ENCODE measurements around the gene LCT.
"Not testable (repeated sequence)": the region's sequence is repeated elsewhere in the genome, so short reads cannot be mapped to it uniquely, and the experiment has no call there.

Gene LCT

DNA sequence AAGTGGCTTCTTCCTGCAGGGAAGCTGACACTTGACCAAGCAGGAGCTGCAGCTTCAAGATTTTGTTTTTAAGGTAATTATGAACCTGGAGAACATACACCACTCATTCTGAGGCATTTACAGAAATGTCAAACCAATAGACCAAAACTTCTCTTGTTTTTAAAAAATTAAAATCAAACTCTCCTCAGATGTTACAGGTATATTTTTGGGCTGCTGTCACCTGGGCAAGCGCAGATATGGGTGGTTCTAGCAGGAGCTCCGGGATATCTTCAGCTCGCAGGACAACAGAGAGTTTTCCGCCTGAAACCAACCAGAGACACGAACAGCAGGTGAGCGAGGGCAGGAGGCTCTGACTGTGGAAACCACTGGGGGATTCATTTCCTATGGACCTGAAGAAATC, 4.1 kb downstream of the LCT start:
- FAIRE-seq (no peak), DNase-seq (ENCODE audit: low spot score) (no peak)

DNA sequence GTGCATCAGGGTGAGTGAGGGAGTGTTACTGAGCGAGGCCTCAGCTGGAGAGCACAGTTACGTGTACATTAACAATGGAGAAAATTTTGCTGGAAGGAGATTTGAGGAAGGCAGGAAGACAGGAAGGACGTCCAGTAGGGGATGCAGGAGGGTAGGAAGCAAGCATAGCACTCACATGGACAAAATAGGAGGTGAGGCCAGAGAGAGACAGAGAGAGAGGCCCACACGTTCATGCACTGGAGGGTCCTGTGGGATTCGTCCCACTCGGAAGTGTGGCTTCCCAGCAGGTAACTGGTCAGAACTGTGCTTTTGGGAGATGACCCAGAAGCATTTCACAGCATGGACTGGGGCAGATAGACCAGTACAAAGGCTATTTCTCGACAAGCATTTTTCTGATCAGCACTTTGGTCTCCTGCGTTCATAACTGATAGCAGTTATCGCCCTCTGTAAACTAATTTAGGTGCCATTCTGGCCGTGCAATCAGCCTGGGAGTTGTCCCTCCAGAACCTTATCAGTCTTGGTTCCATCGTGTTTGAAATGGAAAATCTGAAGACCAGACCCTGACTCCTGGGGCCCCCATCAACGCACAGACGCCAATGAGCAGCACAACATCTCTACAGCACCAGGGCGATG, 5.7 kb downstream of the LCT start:
- no peak for DNase-seq (ENCODE audit: low spot score)
- FAIRE-seq = no peak

DNA sequence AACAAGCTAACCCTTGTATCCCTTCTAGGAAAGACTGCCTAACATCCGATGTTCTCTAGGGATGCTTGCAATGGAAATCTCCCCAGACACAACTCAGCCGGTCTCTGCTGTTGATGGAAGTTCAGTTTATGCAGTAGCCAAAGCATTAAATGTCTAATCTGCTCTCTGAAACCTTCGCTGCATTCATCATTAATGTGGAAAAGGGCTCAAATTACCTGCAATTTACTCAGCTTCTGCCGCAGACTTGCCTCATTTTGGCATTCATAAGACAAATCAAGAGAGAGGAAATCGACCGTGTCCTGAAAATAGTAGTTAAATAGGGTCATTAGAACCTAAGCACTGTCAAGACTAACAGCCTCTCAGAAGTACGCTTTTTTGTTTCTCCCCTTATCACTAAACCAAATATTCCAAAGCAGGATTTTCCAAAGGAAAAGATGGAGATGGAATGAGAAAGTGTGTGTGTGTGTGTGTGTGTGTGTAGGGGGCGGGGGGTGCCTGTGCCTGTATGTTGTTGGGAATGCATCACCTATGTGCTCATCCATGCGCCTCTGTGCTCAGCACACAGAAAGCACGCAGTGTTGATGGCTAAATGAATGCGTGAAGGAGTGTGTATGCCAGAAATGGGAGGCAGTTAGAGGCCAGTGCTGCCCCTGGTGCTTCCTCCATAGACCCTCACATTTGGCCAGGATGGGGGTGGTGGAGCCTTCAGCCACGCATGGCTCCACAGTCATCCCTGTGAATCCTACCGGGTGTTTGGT, 7.4 kb downstream of the LCT start:
- DNase-seq (ENCODE audit: low spot score) (no peak), FAIRE-seq (no peak)

DNA sequence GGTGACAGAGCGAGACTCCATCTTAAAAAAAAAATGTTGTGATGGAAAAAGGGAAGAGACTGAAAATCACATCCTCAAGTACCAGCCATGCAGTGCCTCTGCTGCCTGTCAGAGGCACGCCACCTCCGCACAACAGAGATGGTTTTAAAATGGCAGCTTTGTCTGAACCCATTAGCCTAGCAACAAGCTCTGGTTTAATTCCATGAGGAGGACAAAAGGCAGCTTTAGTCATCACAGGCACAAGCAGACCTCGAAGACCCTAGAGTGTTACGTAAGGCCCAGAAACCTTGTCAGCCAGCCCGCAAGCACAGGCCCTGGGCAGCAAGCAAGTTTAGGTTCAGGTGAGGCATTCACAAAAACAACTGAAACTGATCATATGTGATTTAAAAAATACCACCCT, 10.4 kb downstream of the LCT start:
- no peak for DNase-seq (ENCODE audit: low spot score)
- no peak for FAIRE-seq

DNA sequence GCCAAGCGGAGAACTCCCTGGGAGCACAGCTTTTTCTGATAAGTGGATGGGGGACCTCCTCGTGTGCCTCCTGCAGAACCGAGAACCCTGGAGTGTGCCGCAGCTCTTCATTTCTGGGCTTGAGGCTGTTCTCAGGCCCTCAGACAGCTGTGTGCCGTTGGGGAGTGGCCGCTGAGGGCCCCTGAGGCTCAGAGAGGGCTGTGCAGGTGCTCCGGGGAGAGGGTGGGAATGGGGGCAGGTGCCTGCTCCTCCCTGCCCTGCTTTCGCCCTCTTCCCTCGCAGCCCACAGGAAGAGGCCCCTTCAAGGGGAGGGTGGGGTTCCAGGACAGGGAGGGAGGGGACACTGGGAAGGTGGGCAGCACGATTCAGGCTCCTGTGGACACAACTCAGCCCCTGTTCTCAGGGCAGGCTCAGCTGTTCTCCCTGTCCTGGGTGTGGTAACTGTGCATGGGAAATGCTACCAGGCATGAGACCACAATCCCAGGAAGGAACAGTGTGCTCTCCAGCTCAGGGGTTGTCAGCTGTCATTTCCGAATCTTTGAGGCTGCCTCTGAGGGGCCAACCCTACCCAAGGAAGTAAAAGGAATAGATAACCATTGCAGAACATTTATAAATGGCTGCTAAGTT, 11.3 kb downstream of the LCT start:
- DNase-seq (ENCODE audit: low spot score) = no peak
- no peak for FAIRE-seq

DNA sequence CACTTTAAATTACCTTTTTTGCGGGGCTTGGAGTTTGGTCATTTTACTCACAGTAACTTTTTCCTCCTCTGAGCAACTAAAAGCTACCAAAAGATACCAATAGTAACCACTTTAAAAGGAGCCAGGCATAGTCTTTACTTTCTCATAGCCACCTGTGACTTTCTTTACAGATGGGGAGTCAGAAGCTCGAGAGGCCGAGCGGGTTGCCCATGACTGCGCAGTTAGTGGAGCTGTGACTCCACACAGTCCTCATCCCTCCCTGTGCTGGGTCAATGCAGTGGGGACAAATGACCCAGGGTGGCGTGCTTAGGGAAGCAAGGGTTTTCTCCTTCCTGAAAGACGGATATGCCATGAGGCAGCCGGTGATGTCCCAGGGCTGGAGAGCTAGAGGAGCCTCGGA, 11.9 kb downstream of the LCT start:
- DNase-seq (ENCODE audit: low spot score) (no peak), FAIRE-seq (no peak)

DNA sequence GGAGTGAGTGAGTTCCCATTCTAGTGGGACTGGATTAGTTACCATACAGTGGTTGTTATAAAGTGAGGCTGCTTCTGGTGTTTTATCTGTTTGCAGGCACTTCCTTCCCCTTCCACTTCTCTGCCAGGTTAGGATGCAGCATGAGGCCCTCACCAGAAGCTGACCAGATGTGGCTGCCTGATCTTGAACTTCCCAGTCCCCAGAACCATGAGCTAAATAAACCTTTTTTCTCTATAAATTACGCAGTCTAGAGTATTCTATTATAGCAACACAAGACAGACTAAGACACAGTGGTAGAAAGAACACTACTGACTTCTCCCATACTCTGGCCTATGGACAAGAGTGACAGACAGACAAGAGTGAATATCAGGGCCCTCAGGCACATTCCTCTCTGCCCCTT, 14.1 kb downstream of the LCT start:
- FAIRE-seq = no peak
- no peak for DNase-seq (ENCODE audit: low spot score)

DNA sequence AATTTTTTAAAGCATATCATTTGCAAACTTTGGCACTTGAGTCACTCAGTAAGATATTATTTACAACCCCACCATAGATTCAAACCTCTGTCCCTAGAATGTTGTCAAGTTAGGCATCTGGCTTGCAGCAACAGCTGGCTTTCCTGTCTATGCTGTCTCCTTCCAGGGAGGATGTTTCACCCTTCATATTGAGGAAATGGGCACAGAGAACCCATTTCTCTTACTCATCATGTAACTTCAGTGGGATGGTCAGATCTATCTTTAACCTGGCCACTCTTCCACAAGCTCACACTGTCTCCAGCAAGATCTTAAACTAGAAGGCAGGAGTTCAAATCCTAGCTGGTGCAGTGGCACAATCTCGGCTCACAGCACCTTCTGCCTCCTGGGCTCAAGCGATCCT, 15.8 kb downstream of the LCT start:
- DNase-seq (ENCODE audit: low spot score) = no peak
- FAIRE-seq = no peak

DNA sequence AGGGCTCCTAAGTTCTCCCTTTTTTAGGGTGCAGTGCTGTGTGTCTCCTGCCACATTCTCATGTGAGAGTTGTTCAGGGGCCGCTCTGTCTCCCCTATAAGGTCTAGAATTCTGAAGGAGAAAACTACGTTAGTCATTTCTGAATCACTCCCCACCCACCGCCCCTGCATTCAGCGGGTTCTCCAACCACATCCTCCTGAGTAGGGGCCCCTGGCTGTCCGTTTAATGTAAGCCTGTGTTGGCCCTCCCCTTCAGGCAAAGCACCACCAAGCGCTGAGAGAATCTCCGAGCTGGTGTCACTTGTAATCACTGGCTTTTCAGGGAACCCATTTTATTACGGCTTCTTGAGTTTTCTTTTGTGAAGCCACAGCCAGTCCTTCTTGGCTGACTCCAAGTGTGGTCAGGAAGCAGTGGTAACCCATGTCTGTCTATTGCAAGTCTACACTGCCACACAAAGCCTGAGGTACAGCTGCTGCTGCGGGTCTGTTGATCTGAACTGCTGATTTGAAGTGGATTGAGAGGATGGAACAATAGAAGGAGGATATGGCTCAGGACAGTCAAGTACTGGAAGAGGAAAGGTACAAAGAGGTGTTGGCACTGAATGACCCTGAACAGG, 16.9 kb downstream of the LCT start:
- FAIRE-seq = no peak

DNA sequence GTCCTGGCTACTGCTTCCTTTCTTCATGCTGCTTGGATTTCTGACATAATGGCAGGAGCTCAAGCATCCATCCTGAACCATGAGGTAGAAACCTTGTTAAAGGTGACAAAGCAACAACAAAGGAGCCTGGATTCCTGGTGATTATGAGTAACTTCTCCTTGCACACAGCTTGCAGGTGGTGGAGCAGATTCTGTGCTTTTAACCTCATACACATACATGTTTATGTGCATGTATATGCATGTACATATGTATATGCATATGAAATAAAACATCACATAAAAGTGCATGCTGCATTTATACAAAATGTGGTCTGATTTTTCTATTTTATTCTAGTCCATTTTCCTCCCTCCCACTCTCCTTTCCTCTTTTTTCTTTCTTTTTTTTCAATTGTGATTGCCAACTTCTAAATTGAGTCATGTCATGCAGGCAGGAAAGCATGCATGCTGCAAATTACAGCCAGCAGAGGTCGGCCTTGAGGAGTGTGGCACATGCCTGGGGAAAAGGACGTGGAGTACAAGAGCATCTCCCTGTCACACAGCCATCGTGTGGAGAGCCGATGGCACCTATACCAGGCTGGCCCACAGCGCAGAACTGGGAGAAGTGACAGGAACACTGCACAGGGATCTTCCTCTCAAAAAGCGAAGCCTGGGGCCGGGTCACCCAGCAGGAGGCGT, 17.9 kb downstream of the LCT start:
- DNase-seq (ENCODE audit: low spot score) (peak; percentile 58), FAIRE-seq (peak; percentile 20)

More for the DNA sequence above, 16.9 kb downstream of the LCT start:
- DNase-seq (ENCODE audit: low spot score) = peak; percentile 21

DNA sequence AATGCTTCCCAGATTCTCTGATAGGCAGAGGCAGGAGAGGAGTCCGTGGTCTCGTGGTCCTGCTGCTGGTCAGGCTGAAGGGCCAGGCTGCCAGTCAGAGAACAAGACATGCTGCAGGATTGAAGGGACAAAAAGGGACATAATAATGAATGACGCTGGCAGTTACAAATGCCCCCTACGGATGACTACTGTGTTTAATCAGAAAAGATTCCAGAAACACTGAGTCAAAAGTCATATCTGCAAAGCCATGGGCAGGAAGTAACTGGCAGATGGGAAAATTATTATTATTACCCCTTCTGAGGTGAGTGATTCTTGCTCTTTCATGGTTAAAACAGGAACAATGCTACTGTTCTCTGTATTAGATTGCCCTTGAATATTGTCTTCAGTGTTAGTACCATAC, 19.0 kb downstream of the LCT start:
- DNase-seq (ENCODE audit: low spot score) (no peak), FAIRE-seq (no peak)

DNA sequence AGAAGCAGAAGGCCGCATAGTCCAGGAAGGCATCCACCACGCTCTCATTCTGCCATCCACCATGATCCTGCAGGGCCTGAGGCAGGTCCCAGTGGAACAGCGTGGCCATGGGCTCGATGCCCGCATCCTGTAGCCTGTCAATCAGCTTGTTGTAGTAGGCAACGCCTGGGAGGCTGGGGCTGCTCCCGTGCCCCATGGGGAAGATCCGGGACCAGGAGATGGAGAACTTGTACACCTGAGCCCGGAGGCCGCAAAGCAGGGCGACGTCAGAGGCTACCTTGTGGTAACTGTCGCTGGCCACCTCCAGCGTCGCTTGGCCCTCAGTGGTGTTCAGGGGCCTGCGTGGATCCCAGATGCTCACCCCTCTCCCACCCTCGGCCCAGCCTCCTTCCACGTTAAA, 19.5 kb downstream of the LCT start:
- DNase-seq (ENCODE audit: low spot score) = no peak
- no peak for FAIRE-seq

DNA sequence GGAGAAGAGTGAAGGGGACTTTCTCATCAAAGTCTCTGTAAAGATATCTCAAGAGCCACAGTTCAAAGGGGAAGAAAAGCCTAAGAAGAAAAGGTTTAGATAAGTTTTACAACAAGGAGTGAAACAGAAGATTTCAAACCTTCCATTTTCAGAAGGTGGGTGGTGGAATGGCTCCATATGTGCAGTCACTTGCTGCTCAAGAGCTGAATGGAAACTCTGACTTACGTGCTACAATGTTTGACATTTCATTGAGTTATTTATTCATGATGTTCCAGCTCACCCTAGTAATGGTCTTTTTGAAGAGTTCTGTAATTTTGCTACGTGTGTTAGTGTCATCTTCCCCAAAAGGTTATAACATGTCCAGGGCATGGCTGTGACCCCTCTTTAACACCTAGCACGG, 21.7 kb downstream of the LCT start:
- FAIRE-seq (no peak), DNase-seq (ENCODE audit: low spot score) (no peak)

DNA sequence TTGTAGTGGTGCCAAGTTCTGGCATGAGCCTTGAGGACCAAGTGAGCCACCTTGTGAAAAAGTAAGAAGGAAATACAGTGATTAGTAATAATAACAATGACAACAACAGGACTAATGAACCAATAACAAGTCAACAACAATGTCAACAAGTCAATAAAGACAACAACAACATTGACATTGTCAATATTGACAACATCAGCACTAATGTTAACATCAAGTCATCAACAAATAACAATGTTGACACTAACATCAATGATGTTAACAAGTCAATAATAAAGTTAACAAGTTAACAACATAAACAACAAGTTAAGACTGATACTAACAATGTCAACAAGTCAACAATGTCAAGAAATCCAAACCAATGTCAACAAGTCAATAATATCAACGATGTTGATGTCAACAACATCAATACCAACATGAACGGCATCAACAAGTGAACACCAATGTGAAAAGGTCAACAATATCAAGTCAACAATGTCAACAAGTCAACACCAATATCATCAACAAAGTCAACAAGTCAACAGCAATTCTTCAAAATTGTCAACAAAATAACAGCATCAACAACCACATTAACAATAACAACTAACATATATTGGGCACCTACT, 24.0 kb downstream of the LCT start:
- DNase-seq (ENCODE audit: low spot score) = no peak
- peak; percentile 71 for FAIRE-seq

DNA sequence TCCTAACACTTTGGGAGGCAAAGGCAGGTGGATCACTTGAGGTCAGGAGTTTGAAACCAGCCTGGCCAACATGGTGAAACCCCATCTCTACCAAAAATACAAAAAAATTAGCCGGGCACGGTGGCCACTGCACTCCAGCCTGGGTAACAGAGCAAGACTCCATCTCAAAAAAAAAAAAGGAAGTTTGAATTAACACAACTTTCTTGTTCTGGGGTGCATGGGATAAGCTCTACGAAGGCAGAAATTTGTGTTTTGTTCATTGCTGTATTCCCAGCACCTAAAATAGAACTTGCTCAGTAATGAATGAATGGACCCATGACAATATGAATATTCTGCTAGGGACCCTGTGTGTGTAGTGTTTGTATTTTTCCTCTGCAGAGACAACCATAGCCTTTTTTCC, 29.1 kb downstream of the LCT start:
- DNase-seq (ENCODE audit: low spot score); FAIRE-seq: not testable (repeated sequence)

DNA sequence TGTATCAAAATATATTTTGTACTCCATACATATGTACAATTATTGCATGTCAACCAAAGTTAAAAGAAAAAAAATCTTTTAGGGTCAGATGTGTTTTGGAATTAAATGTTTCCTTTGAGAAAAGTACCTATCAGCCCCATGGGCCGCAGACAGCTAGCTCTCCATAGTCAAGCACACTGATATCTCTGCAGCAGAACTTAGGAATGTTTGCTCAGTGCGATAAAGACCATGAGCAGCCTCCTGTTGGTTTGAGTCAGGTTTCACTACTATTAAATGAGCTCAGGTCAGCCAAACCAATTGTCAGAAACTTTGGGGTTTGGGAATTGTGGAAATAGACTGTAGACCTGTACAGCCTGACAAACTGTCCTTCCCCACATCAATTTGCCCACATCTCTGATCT, 33.7 kb downstream of the LCT start:
- FAIRE-seq (no peak), DNase-seq (ENCODE audit: low spot score) (no peak)

DNA sequence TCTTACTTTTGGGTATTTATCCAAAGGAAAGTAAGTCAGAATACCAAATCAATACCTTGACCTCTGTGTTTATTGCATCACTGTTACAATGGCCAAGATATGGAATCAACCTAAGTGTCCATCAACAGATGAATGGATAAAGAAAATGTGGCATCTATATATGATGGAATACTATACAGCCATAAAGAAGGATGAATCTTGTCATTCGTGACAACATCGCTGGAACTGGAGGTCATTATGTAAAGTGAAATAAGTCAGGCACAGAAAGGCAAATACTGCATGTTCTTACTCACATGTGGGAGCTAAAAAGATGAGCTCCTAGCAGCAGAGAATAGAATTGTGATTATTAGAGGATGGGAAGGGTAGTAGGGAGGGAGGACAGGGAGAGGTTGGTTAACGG, 34.6 kb downstream of the LCT start:
- no peak for FAIRE-seq
- no peak for DNase-seq (ENCODE audit: low spot score)

DNA sequence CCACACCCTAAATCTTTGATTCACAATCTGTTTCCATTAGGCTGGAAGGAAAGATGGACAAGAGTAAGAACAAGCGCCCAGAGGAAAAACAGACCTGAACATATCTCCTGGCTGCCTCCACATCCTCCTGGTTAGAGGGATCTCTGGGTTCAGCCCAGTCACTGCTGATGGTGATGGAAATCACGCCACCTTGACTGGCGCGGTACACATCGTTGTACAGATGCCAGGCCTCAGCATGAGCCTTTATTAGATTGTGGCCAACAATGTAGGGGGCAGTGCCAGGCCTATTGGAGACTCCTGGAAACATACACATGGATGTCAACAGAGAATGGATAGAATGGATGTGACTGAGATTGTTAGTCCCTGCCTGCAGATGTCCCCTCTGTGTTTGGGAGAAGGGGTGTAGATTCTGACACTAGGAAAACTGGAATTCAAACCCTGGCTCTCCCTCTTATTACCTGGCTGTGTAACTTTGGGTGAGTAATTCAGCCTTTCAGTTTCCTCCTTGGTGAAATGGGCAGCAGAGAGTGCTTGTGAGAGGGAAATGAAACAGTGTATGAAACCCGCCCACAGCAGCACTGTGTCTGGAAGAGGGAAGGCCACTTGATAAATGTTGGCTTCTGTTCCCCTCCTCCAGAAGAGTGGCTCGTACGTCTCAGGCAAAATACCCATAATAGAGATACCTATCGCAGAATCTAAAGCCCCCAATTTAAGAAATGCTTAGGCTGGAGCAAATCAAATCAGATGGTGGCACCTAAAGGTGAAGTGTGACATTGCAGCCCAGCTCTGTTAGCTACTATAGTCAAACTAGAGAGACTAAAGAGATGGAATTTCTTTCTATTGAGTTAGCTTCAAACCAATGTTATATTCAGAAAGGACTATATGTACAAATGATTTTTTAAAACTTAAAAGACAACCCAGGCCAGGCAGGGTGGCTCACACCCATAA, 36.2 kb downstream of the LCT start:
- DNase-seq (ENCODE audit: low spot score) = no peak
- no peak for FAIRE-seq

DNA sequence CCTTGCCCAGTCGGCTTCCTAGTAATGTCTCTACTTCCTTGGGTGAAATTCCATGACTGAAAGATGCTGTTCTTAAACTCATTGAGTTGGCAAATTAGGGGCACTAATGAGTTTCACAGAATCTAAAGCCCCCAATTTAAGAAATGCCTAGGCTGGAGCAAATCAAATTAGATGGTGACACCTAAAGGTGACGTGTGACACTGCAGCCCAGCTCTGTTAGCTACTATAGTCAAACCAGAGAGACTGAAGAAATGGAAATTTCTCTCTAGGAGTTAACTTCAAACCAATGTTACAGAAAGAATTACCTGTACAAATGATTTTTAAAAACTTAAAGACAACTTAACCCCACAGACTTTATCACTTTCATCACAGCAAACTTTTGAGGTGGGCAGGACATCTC, 37.2 kb downstream of the LCT start:
- DNase-seq (ENCODE audit: low spot score) = no peak
- FAIRE-seq = no peak

DNA sequence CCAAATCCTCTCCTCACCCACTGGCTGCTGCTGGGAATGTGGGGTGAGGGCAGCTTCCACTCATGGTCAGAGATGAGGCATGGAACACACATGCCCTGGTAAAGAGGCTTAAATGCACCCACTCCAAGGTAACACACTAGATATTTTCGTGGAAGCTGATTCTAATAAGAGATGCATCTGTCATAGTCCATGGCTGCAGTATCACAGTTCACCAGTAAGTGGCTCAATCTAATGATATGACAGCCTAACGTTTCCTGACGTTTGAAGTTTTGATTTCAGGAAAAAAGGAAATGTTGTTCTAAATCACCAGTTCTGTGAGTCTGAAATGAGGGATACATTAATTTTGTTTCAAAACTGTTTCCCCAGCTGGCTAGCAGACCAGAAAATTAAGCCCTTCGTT, 38.2 kb downstream of the LCT start:
- DNase-seq (ENCODE audit: low spot score) = no peak
- FAIRE-seq = no peak

All from urothelium cell line (cell line).